ENCODE results near the gene JUNB. TPM values are rescaled to one million over a fixed set of nuclear protein-coding genes. Genes with fewer than 3 reads are reported as not detected.

The JUNB gene
- total RNA-seq, 1 experiment from 2014 or later, result 49.7 TPM

GRCh38 chr19:12841094-12841493 lies 49.8 kb downstream of the JUNB start:
- peaks cover 4% of the 10 kb centered on the region; the same call in 1 of the 2 replicates for H3K4me1 ChIP-seq (ENCODE audit: control insufficient read depth, insufficient read depth, low read length)
- CTCF ChIA-PET, result no interaction called here
- POLR2A ChIA-PET, result no interaction called here
- no peak overlapping the region for H3K4me3 ChIP-seq (ENCODE audit: low read depth in 2 of 2, low read length in 2 of 2)
- no peak for DNase-seq (ENCODE audit: low read depth, low spot score)
- no peaks in the 10 kb centered on the region; the same call in 1 of the 2 replicates for H3K36me3 ChIP-seq (ENCODE audit: control insufficient read depth, insufficient read depth, low read length)
- intact Hi-C loops (cut with micrococcal nuclease; ENCODE audit: unreplicated experiment) (no loop called here), in situ Hi-C loops (cut with HindIII; ENCODE audit: low pct_unique_long_range_greater_than_20kb, low sequenced_read_pairs) (no loop called here)
- BruUV-seq (replicated peaks), result no TSS peak
- no peak for ATAC-seq
- no peaks in the 10 kb centered on the region for H3K27me3 ChIP-seq (ENCODE audit: control insufficient read depth, insufficient read depth, low read length)
- H3K27ac ChIP-seq (ENCODE audit: low read length), result no peak overlapping the region
- TF ChIP-seq CTCF (IDR thresholded peaks at IDR 0.05) (no peak), POLR2AphosphoS5 (IDR thresholded peaks at IDR 0.05; ENCODE audit: low read depth, low read length) (no peak)
- no peaks in the 10 kb centered on the region for H3K9me3 ChIP-seq (ENCODE audit: control insufficient read depth, insufficient read depth, low read depth, low read length)

DNA sequence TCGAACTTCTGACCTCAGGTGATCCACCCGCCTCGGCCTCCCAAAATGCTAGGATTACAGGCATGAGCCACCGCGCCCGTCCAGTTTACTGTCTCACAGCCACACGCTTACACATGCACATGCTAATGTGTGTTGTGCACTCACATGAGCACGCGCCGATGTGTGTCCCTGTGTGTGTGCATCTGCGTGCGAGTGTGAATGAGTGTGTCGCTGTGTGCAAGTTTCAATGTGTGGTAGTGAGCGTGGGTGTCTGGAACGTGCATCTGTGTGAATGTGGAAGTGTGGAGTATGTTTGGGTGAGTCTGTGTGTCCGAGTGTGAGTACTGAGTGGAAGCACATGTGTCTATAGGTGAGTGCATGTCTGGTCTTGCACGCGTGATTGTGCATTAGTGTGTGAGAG lies 51.2 kb downstream of the JUNB start:
- Histone ChIP-seq H3K4me1 (ENCODE audit: control insufficient read depth, insufficient read depth, low read length) (no peaks in the 10 kb centered on the region; the same call in 1 of the 2 replicates), H3K4me3 (ENCODE audit: low read depth in 2 of 2, low read length in 2 of 2) (no peak overlapping the region), H3K27me3 (ENCODE audit: control insufficient read depth, insufficient read depth, low read length) (no peaks in the 10 kb centered on the region), H3K9me3 (ENCODE audit: control insufficient read depth, insufficient read depth, low read depth, low read length) (no peaks in the 10 kb centered on the region), H3K27ac (ENCODE audit: low read length) (no peak overlapping the region), H3K36me3 (ENCODE audit: control insufficient read depth, insufficient read depth, low read length) (no peaks in the 10 kb centered on the region; the same call in 1 of the 2 replicates)
- TF ChIP-seq SIN3A (IDR thresholded peaks at IDR 0.05; ENCODE audit: borderline replicate concordance, insufficient read depth, low read depth, low read length) (no peak), CTCF (IDR thresholded peaks at IDR 0.05) (no peak), TCF7L2 (IDR thresholded peaks at IDR 0.05; ENCODE audit: low read depth, low read length) (no peak), POLR2AphosphoS5 (IDR thresholded peaks at IDR 0.05; ENCODE audit: low read depth, low read length) (no peak)
- TF ChIP-seq, protein P1, sequence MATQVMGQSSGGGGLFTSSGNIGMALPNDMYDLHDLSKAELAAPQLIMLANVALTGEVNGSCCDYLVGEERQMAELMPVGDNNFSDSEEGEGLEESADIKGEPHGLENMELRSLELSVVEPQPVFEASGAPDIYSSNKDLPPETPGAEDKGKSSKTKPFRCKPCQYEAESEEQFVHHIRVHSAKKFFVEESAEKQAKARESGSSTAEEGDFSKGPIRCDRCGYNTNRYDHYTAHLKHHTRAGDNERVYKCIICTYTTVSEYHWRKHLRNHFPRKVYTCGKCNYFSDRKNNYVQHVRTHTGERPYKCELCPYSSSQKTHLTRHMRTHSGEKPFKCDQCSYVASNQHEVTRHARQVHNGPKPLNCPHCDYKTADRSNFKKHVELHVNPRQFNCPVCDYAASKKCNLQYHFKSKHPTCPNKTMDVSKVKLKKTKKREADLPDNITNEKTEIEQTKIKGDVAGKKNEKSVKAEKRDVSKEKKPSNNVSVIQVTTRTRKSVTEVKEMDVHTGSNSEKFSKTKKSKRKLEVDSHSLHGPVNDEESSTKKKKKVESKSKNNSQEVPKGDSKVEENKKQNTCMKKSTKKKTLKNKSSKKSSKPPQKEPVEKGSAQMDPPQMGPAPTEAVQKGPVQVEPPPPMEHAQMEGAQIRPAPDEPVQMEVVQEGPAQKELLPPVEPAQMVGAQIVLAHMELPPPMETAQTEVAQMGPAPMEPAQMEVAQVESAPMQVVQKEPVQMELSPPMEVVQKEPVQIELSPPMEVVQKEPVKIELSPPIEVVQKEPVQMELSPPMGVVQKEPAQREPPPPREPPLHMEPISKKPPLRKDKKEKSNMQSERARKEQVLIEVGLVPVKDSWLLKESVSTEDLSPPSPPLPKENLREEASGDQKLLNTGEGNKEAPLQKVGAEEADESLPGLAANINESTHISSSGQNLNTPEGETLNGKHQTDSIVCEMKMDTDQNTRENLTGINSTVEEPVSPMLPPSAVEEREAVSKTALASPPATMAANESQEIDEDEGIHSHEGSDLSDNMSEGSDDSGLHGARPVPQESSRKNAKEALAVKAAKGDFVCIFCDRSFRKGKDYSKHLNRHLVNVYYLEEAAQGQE (IDR thresholded peaks at IDR 0.05; ENCODE audit: insufficient read depth in 1 of 2, low read depth in 2 of 2, low read length in 1 of 2), result no peak
- ATAC-seq, result no peak
- in situ Hi-C loops (cut with HindIII; ENCODE audit: low pct_unique_long_range_greater_than_20kb, low sequenced_read_pairs), result no loop called here
- POLR2A ChIA-PET, result no interaction called here
- no TSS peak for BruUV-seq (replicated peaks)
- CTCF ChIA-PET, result no interaction called here
- DNase-seq (ENCODE audit: low read depth, low spot score), result no peak
- intact Hi-C loops (cut with micrococcal nuclease; ENCODE audit: unreplicated experiment), result no loop called here

Small RNA genes lying within 50 kb of the gene (microRNA-seq; reads per million reads assigned to microRNA genes)
- not detected for gene MIR5684 (ENCODE audit: unreplicated experiment)

Other genes with a start within 250 kb of the JUNB start
- 5.7 TPM for gene ZNF564, start 240.0 kb upstream of the JUNB start, total RNA-seq (2021; ENCODE audit: unreplicated experiment)
- gene ZNF490, start 180.7 kb upstream of the JUNB start, total RNA-seq (2021; ENCODE audit: unreplicated experiment), result 7.0 TPM
- 19.0 TPM for gene ZNF791, start 180.6 kb upstream of the JUNB start, total RNA-seq (2021; ENCODE audit: unreplicated experiment)
- gene MAN2B1, start 124.7 kb upstream of the JUNB start, total RNA-seq (2021; ENCODE audit: unreplicated experiment), result 43.0 TPM
- gene WDR83, start 124.7 kb upstream of the JUNB start, total RNA-seq (2021; ENCODE audit: unreplicated experiment), result 10.8 TPM
- 76.9 TPM for gene DHPS, start 109.6 kb upstream of the JUNB start, total RNA-seq (2021; ENCODE audit: unreplicated experiment)
- gene GNG14, start 103.5 kb upstream of the JUNB start, total RNA-seq (2021; ENCODE audit: unreplicated experiment), result not detected
- gene FBXW9, start 94.9 kb upstream of the JUNB start, total RNA-seq (2021; ENCODE audit: unreplicated experiment), result 12.4 TPM
- 83.3 TPM for gene TNPO2, start 67.6 kb upstream of the JUNB start, total RNA-seq (2021; ENCODE audit: unreplicated experiment)
- 143 TPM for gene TRIR, start 56.8 kb upstream of the JUNB start, total RNA-seq (2021; ENCODE audit: unreplicated experiment)
- 69.9 TPM for gene GET3, start 54.0 kb upstream of the JUNB start, total RNA-seq (2021; ENCODE audit: unreplicated experiment)
- not detected for gene BEST2, start 39.7 kb upstream of the JUNB start, total RNA-seq (2021; ENCODE audit: unreplicated experiment)
- gene HOOK2, start 15.9 kb upstream of the JUNB start, total RNA-seq (2021; ENCODE audit: unreplicated experiment), result 14.3 TPM
- gene PRDX2, start 10.3 kb downstream of the JUNB start, total RNA-seq (2021; ENCODE audit: unreplicated experiment), result 61.0 TPM
- 24.8 TPM for gene THSD8, start 10.6 kb downstream of the JUNB start, total RNA-seq (2021; ENCODE audit: unreplicated experiment)
- gene RNASEH2A, start 15.1 kb downstream of the JUNB start, total RNA-seq (2021; ENCODE audit: unreplicated experiment), result 44.9 TPM
- 2.4 TPM for gene RTBDN, start 43.1 kb downstream of the JUNB start, total RNA-seq (2021; ENCODE audit: unreplicated experiment)
- 3.1 TPM for gene MAST1, start 47.0 kb downstream of the JUNB start, total RNA-seq (2021; ENCODE audit: unreplicated experiment)
- gene DNASE2, start 90.0 kb downstream of the JUNB start, total RNA-seq (2021; ENCODE audit: unreplicated experiment), result 78.9 TPM
- 0.10 TPM for gene KLF1, start 95.7 kb downstream of the JUNB start, total RNA-seq (2021; ENCODE audit: unreplicated experiment)
- gene GCDH, start 99.7 kb downstream of the JUNB start, total RNA-seq (2021; ENCODE audit: unreplicated experiment), result 15.6 TPM
- gene SYCE2, start 127.8 kb downstream of the JUNB start, total RNA-seq (2021; ENCODE audit: unreplicated experiment), result 1.6 TPM
- 80.3 TPM for gene FARSA, start 142.2 kb downstream of the JUNB start, total RNA-seq (2021; ENCODE audit: unreplicated experiment)
- gene CALR, start 147.1 kb downstream of the JUNB start, total RNA-seq (2021; ENCODE audit: unreplicated experiment), result 1,060 TPM
- 111 TPM for gene RAD23A, start 154.4 kb downstream of the JUNB start, total RNA-seq (2021; ENCODE audit: unreplicated experiment)
- 36.7 TPM for gene GADD45GIP1, start 165.7 kb downstream of the JUNB start, total RNA-seq (2021; ENCODE audit: unreplicated experiment)
- gene DAND5, start 178.1 kb downstream of the JUNB start, total RNA-seq (2021; ENCODE audit: unreplicated experiment), result 0.54 TPM
- gene NFIX, start 204.0 kb downstream of the JUNB start, total RNA-seq (2021; ENCODE audit: unreplicated experiment), result 144 TPM